HUES48 (cell line): ENCODE measurements around the gene CHSY3.

Source experiments
- H3K27ac ChIP-seq: one replicate; pipeline ENCODE4 v1.7.0; 2013; ENCODE audit warnings: low read depth, low read length, inconsistent platforms
- H3K27me3 ChIP-seq: 2 replicates; pipeline ENCODE4 v1.6.1; 2013; ENCODE audit warnings: mild to moderate bottlenecking, low read length; ENCODE audit not compliant: control insufficient read depth, insufficient read depth
- H3K36me3 ChIP-seq: 2 replicates; pipeline ENCODE4 v1.6.1; 2013; ENCODE audit warnings: low read length; ENCODE audit not compliant: control insufficient read depth, insufficient read depth
- H3K4me1 ChIP-seq: 2 replicates; pipeline ENCODE4 v1.6.1; 2013; ENCODE audit warnings: mild to moderate bottlenecking, low read length; ENCODE audit not compliant: control insufficient read depth, insufficient read depth
- H3K4me3 ChIP-seq: 2 replicates; pipeline ENCODE4 v1.5.1; 2013; ENCODE audit warnings: mild to moderate bottlenecking, low read depth, low read length
- H3K9ac ChIP-seq: 2 replicates; pipeline ENCODE4 v1.6.1; 2013; ENCODE audit warnings: mild to moderate bottlenecking, low read depth, low read length, moderate library complexity
- H3K9me3 ChIP-seq: 2 replicates; pipeline ENCODE4 v1.6.1; 2013; ENCODE audit warnings: low read length; ENCODE audit not compliant: control insufficient read depth, insufficient read depth

Gene CHSY3

DNA sequence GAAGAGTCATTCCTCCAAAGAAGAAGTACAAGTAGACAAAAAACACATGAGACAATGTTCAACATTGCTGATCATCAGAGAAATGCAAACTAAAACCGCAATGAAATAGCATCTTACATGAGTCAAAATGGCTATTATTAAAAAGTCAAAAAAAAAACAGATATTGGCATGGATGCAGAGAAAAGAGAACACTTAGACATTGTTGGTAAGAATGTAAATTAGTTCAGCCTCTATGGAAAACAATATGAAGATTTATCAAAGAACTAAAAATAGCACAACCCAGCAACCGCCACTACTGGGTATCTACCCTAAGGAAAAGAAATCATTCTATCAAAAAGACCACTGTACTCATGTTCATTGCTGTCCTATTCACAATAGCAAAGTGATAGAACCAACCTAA lies 157.5 kb downstream of the CHSY3 start:
- H3K27me3 ChIP-seq = no peaks in the 10 kb centered on the region
- H3K4me1 ChIP-seq = no peaks in the 10 kb centered on the region
- no peak overlapping the region for H3K4me3 ChIP-seq
- H3K9me3 ChIP-seq = no peaks in the 10 kb centered on the region
- no peak overlapping the region for H3K9ac ChIP-seq
- no peaks in the 10 kb centered on the region for H3K36me3 ChIP-seq
- no peak overlapping the region for H3K27ac ChIP-seq

DNA sequence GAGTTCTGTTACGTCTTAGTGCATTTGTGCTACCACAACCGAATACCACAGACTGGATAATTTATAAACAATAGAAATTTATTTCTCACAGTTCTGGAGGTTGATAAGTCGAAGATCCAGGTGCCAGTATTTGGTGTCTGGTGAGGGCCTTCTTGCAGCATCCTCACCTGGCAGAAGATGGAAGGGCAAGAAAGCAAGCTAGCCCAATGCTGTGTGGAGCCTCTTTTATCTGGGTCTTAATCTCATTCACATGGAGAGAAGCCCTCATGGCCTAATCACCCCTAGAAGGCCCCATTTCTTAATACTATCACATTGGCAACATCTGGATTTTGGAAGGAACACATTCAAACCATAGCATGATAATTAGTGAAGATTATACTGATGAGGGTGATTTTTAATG lies 159.3 kb downstream of the CHSY3 start:
- H3K36me3 ChIP-seq = no peaks in the 10 kb centered on the region
- no peak overlapping the region for H3K4me3 ChIP-seq
- H3K27me3 ChIP-seq = no peaks in the 10 kb centered on the region
- no peak overlapping the region for H3K27ac ChIP-seq
- no peak overlapping the region for H3K9ac ChIP-seq
- no peaks in the 10 kb centered on the region for H3K4me1 ChIP-seq
- H3K9me3 ChIP-seq = no peaks in the 10 kb centered on the region

DNA sequence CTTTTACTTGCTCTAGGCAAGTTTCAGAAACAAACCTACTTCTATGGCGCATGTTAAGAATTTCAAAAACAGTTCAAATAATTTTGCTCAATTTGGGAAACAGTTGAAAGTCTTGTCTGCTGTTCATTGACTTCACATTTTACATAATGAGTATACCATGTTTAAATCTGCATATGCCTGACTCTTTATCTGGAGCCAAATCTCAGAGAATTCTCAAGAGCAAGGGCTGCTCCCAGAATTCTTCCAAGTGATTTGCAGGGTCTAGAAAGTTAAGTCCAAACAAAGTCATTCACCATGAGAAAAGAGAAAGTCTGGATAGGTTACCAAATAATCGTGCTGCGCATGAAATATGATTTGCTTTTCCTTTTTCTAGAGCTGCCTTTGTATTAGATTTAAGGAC lies 160.2 kb downstream of the CHSY3 start:
- Histone ChIP-seq H3K9me3 (no peaks in the 10 kb centered on the region), H3K36me3 (no peaks in the 10 kb centered on the region), H3K27ac (no peak overlapping the region), H3K4me3 (no peak overlapping the region), H3K27me3 (no peaks in the 10 kb centered on the region), H3K9ac (no peak overlapping the region), H3K4me1 (no peaks in the 10 kb centered on the region)

DNA sequence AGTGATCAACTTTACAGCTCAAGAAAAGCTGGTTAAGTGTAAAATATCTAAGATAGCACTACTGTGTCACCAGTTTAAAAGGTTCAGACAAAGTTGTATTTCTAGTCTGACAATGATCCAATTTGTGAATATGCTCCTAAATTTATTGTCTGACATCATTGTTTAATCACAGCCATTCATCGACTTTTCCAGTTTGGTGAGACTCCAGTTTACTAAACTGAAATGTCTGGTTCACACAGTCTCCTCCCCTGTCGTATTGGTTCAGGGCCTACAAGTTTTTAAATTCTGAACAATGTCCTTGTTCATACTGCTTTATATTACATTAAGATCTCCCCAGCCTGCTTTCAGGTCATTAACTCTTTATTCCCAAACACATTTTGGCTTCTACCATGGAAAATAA lies 161.4 kb downstream of the CHSY3 start:
- Histone ChIP-seq H3K36me3 (no peaks in the 10 kb centered on the region), H3K4me3 (no peak overlapping the region), H3K4me1 (no peaks in the 10 kb centered on the region), H3K9ac (no peak overlapping the region), H3K27me3 (no peaks in the 10 kb centered on the region), H3K27ac (no peak overlapping the region), H3K9me3 (no peaks in the 10 kb centered on the region)

DNA sequence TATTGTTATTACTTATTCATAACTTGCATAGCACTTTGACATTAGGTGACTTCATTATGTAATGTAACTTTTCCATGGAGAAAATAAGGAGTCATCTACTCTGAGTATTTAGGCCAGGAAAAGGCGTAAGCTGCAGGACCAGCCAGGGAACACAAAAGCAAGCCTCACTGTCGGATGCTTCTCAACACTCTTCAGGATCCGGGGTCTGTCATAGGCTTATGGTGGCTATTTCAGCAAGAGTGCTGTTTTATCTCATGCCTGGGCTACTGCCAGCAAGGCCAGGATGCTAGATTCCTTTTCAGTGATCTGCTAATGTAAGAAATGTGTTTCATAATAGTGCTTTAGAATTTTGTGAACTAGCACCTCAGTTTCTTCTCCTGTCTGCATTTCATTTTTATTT lies 162.4 kb downstream of the CHSY3 start:
- Histone ChIP-seq H3K9ac (no peak overlapping the region), H3K27ac (no peak overlapping the region), H3K27me3 (no peaks in the 10 kb centered on the region), H3K9me3 (no peaks in the 10 kb centered on the region), H3K4me3 (no peak overlapping the region), H3K4me1 (no peaks in the 10 kb centered on the region), H3K36me3 (no peaks in the 10 kb centered on the region)

DNA sequence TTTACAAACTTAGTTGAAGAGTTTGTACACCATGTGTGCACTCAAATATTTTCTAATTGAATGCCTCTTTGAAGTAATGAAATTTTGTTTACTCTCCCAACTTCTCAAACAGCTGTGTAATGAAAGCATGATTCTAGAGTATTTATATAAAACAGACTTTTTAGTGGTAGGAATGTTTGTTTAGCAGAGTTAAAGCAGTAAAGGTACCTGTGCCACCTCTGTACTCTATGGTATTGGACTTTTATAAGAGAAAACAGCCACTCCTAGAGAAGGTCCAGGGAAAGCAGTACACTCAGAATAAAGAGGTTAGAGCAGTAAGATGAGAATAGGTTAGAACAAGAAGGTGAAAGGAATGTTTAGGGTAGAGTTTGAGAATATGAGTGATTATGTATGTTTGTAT lies 163.1 kb downstream of the CHSY3 start:
- no peak overlapping the region for H3K4me3 ChIP-seq
- no peaks in the 10 kb centered on the region for H3K27me3 ChIP-seq
- H3K36me3 ChIP-seq = no peaks in the 10 kb centered on the region
- H3K4me1 ChIP-seq = no peaks in the 10 kb centered on the region
- no peak overlapping the region for H3K9ac ChIP-seq
- H3K9me3 ChIP-seq = no peaks in the 10 kb centered on the region
- no peak overlapping the region for H3K27ac ChIP-seq

DNA sequence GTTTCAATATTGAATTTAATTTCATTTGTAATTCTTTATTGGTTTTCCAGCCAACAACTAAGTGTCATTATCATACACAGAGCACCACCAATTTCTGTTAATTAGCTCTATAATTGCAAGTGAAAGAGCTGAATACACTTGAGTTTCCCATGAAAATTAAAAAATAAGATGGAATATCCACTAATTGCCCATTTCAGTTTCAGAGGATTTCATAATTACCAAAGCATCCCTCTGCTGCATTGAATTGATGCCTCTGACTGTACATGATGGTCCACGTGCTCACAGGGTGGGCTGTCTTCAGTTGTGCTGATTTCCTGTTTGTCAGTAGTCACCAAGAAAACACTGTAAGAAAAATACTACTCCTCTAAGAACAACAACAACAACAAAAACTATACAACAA lies 163.8 kb downstream of the CHSY3 start:
- Histone ChIP-seq H3K27ac (no peak overlapping the region), H3K27me3 (no peaks in the 10 kb centered on the region), H3K36me3 (no peaks in the 10 kb centered on the region), H3K4me1 (no peaks in the 10 kb centered on the region), H3K9me3 (no peaks in the 10 kb centered on the region), H3K4me3 (no peak overlapping the region), H3K9ac (no peak overlapping the region)

DNA sequence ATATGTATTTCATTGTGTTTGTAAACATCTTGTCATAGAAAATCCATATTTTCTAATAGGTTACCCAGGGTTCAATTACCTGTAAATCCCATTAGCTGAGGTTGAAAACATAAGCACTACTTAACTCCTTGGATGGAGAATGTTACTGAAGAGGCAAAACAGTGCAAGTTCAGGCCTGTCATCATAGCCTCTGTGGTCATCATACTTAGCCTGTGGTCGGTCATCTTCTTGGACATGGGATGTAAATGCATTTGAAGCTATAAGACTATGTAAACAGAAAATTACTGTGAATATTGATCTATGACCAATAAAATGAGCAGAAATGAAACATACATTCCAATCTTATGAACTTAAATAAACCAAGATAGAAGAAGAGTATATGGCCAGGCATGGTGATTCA lies 164.7 kb downstream of the CHSY3 start:
- no peak overlapping the region for H3K4me3 ChIP-seq

DNA sequence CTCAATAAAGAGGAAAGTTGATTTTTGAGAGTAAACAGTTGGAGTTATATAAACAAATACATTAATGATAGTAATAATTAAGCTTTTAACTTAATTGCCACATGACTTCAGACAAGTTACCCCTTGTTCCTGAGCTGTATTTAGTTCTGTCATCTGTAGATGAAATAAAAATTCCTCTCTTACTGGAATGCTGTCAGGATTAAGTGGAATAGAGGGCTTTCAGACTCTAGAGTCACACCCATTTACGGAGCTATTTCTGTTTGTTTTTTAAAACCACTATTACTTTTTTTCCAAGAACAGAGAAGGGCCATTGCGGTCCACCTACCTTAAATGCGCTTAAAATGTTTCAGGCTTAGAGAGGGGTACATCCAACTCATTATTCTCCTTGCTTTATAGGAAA lies 170.6 kb downstream of the CHSY3 start:
- no peaks in the 10 kb centered on the region for H3K9me3 ChIP-seq
- H3K4me1 ChIP-seq = no peaks in the 10 kb centered on the region
- no peak overlapping the region for H3K27ac ChIP-seq
- no peaks in the 10 kb centered on the region for H3K27me3 ChIP-seq
- no peaks in the 10 kb centered on the region for H3K36me3 ChIP-seq
- no peak overlapping the region for H3K9ac ChIP-seq
- no peak overlapping the region for H3K4me3 ChIP-seq

More for the DNA sequence above, 164.7 kb downstream of the CHSY3 start:
- Histone ChIP-seq H3K9me3 (no peaks in the 10 kb centered on the region), H3K36me3 (no peaks in the 10 kb centered on the region), H3K9ac (no peak overlapping the region), H3K4me1 (no peaks in the 10 kb centered on the region), H3K27ac (no peak overlapping the region), H3K27me3 (no peaks in the 10 kb centered on the region)

DNA sequence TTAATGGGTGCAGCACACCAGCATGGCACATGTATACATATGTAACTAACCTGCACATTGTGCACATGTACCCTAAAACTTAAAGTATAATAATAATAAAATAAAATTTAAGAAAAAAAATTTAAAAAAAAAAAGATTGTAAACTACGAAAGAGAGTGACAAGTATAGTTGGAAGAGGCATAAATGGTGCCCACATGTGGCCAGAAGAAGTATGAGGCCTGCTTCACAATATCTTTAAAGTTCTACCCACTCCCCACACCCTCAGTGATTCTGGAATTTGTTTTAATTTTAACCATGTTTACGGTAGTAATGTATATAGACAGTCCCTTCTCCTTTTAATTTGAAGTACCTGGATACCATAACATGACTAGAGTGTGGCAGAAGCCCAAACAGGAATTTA lies 172.7 kb downstream of the CHSY3 start:
- Histone ChIP-seq H3K27ac (no peak overlapping the region), H3K4me1 (no peaks in the 10 kb centered on the region), H3K36me3 (no peaks in the 10 kb centered on the region), H3K4me3 (no peak overlapping the region), H3K9ac (no peak overlapping the region), H3K27me3 (no peaks in the 10 kb centered on the region), H3K9me3 (no peaks in the 10 kb centered on the region)

DNA sequence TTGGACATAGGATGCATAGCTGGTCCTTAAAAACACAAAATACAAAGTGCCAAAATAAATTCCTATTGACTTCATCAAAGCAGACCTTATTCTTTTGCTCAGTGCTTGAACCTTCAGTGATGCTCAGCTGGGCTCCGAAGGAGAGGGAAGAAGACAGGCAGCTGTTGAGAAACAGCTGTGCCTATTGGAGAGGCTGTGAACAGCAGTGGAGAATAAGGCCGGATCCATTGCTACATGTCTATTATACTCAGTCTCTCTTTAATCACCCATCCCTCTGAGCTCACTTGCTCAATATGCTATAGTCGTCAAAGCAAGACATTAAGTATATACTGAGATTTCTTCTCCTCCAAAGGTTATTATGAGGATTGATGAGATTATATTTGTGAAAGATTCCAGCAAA lies 174.4 kb downstream of the CHSY3 start:
- Histone ChIP-seq H3K4me3 (no peak overlapping the region), H3K4me1 (peaks cover 3% of the 10 kb centered on the region; the same call in 1 of the 2 replicates), H3K27ac (no peak overlapping the region), H3K27me3 (no peaks in the 10 kb centered on the region), H3K9ac (no peak overlapping the region), H3K36me3 (no peaks in the 10 kb centered on the region), H3K9me3 (no peaks in the 10 kb centered on the region)
